CD4-positive, alpha-beta T cell treated with Interleukin-12 subunit alpha and Interleukin-12 subunit beta, for 1 hour (primary cell): ENCODE measurements around the gene MBD3.
"Not testable (repeated sequence)": the region's sequence is repeated elsewhere in the genome, so short reads cannot be mapped to it uniquely, and the experiment has no call there.

ENCODE experiments used
- DNase-seq: peaks from one replicate; pipeline ENCODE4 v3.0.0-alpha.2; 2020

Gene MBD3

DNA sequence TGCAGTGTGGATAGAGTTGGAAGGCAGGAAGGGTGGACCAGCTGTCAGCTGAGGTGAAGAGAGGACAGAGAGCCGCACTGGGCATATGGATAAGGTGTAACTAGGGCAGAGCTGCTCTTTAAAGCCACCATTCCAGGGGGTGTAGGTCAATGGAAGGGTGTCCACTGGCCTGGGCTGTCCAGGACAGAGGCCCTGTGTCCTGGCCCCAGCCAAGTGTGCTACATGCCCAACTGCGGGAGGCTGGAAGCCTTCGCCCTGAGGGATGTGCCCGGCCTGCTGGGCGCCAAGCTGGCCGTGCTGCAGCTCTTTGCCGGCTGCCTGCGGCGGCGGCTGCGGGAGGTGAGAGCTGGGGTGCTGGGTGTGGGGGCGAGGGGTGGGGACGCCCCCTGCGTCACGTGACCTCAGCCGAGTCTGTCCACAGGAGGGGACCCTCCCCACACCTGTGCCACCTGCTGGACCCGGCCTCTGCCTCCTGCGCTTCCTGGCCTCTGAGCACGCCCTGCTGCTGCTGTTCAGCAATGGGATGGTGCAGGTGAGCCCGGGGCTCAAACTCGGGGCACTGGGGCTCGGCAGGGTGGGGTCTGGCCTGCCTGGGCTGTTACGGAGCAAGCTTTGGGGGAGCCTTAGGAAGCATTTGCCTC lies 59.0 kb downstream of the MBD3 start:
- no peak for DNase-seq

DNA sequence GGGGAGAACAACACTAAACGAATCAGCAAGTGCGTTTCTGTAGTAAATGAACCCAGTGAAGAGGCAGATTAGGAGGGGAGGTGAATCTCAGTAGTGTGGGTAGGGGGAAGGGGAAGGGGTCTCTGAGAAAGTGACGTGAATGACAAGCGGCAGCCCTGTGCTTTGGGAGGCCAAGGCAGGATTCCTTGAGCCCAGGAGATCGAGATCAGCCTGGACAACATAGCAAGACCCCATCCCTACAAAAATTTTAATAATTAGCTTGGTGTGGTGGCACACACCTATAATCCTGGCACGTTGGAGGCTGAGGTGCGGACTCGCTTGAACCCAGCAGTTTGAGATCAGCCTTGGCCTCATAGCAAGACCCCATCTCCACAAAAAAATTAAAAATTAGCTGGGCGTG lies 60.7 kb downstream of the MBD3 start:
- no peak for DNase-seq

DNA sequence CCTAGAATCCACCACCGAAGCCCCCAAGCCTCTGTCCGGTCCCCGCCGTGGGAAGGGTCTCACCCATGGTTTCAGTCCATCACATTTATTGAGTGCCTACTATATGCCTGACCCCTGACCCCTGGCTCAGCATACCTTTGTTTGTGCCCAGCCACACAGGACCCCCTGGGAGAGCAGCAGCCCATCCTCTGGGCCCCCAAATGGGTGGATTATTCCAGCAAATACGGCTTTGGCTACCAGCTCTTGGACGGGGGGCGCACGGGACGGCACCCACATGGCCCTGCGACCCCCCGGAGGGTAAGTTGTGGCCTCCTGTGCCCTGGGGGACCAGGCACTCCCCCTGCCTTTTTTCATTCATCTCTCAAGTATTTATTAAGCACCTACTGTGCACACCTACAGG lies 61.1 kb downstream of the MBD3 start:
- DNase-seq, result no peak

DNA sequence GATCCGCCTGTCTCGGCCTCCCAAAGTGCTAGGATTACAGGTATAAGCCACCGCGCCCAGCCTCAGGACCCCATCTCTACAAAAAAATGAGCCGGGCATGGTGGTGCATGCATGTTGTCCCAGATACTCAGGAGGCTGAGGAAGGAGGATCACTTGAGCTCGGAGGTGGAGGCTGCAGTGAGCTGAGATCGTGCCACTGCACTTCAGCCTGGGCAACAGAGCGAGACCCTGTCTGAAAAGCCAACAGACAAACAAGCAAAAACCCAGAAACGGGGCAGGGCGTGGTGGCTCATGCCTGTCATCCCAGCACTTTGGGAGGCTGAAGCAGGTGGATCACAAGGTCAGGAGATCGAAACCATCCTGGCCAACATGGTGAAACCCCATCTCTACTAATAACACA lies 61.8 kb downstream of the MBD3 start:
- not testable (repeated sequence) for DNase-seq

DNA sequence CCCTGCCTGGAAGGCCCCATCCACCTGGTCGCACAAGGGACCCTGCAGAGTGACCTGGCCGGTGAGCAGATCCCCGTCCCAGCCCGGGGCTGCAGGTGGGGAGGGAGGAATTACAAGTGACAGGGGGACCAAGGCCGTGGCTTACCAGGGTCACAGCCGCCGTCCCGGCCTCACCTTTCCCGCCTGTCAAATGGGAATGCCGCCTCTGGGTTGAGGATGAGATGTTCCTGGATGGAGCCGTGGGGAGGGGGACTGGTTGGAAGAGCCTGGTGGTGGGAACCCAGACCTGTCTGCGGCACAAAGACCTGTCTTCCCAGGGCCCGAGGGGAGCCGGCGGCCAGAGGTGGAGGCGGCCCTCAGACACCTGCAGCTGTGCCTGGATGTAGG lies 63.2 kb downstream of the MBD3 start:
- DNase-seq, result no peak

DNA sequence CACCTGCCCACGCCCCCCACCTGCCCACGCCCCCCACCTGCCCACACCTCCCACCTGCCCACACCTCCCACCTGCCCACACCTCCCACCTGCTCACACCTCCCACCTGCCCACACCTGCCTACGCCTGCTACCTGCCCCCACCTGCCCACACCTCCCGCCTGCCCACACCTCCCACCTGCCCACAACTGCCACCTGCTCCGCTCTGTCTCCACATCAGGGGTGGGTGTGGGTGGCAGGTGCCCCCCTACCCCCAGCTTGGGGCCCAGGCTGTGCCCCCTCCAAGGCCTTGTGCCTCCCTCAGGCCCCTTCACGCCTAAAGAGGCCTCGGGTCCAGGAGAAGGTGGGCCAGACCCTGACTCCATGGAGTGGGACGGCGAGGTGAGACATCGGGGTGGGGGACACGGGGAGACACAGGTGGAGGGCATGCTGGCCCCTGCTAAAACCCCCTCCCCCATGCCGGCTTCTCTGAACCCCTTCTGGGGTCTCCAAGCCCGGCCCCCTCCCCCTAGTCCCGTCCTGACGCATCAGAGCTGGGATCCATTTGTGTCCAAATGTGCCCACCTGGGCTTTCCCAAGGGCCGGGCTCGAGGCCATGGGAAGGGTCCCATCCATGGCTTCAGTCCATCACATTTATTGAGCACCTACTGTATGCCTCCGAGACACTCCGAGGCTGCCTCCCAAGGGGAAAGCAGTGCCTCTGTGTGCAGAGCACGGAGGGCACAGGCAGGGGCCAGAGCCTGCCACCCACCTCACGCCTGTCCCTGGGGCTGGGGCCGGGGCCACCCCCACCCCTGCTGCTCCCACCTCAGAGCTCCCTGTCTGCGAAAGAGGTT lies 63.9 kb downstream of the MBD3 start:
- no peak for DNase-seq

DNA sequence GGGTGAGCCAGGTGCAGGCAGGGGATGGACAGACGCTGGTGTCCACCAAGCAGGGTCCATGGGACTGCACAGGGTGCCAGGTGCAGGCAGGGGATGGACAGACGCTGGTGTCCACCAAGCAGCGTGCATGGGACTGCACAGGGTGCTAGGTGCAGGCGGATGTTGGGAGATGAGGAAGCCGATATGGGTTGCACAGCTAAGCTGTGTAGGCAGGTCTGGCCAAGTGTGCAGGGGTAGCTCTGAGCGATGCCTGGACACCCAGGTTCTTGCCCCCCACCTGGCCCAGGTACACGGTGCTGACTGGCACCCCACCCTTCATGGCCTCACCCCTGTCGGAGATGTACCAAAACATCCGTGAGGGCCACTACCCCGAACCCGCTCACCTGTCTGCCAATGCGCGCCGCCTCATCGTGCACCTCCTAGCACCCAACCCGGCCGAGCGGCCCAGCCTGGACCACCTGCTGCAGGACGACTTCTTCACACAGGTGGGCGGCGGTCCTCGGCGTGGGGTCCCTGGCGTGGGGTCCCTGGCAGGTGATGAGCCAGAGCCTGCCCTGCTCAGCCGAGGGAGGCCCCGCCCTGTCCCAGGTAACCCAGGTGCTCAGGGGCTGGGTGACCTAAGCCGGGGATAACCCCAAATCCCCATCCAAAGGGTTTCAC lies 64.9 kb downstream of the MBD3 start:
- DNase-seq, result no peak

DNA sequence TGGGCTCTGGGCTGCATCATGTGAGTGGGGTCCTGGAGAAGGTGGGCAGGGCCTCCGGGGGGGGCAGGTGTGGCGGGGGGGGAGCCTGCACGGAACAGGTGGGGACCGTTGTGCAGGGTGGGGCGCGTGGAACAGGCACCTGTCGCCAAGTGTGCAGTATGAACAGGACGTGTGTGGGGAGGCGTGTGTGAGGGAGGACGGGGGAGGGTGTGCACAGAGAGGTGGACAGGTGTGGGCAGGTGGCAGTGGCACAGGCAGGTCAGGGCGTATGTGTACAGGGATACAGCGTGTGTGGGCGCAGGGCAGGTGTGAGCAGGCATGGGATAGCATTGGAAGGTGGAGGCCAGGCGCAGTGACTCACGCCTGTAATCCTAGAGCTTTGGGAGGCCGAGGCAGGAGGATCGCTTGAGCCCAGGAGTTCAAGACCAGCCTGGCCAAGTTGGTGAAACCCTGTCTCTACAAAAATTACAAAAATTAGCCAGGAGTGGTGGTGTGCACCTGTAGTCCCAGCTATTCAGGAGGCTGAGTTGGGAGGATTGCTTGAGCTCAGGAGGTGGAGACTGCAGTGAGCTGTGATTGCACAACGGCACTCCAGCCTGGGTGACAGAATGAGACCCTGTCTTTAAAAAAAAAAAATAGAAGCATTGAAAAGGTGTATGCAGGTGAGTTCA lies 65.6 kb downstream of the MBD3 start:
- DNase-seq, result no peak

DNA sequence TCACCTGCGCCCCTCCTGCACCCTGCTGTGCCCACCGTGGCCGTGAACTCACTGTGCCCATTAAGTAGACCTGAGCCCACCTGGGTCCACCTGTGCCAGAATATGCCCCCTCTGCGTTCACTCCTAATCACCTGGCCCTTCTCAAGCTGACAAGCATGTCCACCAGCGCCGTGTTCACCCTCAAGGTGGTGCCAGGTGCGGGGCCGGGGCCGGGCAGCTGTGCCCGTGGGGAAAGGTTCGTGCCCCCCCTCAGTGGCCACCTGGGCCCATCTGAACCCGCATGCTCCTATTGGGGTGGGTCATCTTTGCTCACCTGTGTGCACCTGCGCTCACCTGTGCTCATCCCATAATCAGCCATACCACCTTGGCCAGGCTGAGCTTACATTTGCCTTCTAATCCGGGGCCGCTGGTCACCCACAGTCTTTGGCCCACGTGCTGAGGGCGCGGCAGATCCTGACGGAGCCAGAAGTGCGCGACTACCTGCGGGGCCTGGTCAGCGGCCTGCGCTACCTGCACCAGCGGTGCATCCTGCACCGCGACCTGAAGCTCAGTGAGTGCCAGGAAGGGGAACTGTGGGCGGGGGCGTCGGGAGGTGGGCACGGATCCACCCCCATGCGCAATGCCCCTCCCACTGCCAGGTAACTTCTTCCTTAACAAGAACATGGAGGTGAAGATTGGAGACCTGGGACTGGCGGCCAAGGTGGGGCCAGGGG lies 66.4 kb downstream of the MBD3 start:
- DNase-seq, result no peak

DNA sequence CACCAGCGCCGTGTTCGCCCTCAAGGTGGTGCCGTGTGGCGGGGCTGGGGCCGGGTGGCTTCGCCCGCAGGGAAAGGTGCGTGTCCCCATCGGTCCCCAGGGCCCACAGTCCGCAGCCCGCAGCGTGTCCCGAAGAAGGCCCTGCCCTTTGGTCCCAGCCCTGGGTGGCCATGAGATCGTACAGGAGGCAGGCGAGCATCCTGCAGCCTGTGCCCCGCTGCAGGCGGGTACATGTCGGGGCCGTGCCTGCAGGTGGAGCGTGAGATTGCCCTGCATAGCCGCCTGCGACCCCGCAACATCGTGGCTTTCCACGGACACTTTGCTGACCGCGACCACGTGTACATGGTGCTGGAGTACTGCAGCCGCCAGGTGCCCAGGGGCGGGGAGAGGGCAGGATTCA lies 67.3 kb downstream of the MBD3 start:
- no peak for DNase-seq

DNA sequence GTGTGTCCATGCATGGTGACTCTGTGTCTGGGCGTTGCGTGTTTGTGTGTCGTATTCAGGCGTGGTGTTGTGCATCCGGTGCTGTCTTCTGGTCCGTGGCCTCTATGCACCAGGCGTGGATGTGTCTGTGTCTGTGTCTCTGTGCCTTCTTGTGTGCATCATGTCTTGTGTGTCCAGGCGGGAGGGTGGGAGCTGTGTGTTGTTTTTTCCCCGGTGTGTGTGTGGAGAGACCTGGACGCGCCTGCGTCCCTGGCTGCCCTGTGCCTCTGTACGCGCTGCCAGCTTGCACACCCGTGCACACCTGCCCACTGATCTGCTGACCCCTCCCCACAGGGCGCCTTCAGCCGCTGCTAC lies 67.7 kb downstream of the MBD3 start:
- no peak for DNase-seq

DNA sequence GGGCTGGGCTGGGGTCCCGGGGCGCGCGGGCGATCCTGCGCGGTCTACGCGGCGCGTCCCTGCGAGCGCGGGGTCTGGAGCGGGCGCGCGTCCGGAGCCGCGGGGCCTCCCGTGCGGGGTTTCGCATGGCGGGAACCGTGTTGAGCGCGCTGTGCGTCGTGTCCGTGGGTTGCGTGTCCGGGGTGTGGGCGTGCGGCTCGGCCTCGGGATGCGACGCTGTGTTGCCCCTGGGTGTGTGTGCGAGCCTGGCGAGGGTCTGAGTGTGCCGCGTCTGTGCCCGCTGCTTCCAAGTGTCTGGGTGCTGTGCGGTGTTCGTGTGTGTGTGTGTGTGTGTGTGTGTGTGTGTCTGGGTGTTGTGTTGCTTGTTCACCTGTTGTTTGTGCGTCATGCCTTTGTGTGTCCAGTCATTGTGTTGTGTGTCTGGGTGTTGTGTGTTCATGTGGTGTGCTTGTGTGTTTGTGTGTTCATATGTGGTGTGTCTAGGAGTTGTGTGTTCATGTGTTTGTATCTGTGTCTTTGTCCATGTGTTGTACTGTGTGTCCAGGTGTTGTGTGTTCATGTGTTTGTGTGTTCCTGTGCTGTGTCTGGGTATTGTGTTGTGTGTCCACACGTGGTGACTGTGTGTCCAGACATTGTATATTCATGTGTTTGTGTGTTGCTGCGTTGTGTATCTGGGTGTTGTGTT lies 68.2 kb downstream of the MBD3 start:
- no peak for DNase-seq
